ENCODE data around the gene RIN3.

RIN3 gene

DNA sequence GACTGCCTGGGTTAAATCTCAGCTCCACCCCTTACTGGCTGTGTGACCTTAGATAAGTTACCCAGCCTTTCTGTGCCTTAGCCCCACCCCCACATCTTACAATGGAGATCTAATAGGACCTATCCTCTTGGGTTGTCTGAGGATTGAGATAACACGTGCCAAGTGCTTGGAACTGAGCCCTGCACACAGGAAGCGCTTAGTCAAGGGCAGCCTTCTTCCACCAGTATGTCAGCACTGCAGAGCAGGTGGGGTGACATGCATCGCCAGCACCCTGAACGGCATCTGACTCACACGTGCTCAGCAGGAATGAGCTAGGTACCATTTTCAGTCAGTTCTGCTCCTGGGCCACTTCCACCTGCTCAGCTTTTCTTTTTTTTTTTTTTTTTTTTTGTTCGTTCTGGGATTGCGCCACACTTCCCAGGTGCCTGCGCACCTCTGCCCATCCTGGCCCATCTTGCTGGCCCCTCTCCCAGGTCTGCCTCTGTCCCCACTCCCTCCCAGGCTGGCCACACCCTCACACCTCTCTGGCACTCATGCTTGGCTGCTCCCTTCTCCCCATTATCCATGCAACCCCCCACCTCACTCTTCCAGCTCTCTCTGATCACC lies 215.3 kb downstream of the RIN3 start:
- DNase-seq: peak; percentile 74

DNA sequence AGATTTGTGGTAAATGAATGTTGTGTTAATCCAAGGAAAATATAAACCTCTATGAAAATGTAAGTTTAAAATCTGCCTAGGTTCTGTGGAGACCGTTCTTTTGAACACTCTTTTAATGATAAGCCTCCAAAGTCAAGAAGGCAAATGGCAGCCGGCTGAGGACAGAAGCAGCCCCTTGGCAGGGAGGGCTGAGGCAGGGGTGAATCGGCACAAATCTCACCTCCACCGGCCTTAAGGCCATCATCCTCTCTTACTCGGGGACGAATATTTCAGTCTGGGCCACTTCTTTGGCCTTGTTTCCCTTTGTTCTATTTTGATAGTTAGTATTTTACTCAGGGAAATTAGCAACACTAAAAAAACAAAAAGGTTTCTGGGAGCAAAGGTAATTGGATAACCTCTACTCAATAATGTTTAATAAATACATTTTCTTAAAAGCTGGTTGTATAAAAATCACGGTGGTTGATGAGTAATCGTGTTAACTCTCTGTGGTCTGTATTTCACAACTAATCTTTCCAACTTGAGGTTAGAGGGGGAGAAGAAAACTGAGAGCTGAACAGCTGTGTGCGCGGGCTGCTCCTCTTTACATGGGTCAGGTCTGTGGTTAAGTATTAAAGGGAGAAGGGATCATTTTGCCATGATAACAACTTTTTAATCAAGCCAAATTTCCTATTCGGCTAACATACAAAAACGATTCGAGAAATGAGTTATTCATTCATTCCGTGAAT lies 216.2 kb downstream of the RIN3 start:
- peak; percentile 60 for DNase-seq

DNA sequence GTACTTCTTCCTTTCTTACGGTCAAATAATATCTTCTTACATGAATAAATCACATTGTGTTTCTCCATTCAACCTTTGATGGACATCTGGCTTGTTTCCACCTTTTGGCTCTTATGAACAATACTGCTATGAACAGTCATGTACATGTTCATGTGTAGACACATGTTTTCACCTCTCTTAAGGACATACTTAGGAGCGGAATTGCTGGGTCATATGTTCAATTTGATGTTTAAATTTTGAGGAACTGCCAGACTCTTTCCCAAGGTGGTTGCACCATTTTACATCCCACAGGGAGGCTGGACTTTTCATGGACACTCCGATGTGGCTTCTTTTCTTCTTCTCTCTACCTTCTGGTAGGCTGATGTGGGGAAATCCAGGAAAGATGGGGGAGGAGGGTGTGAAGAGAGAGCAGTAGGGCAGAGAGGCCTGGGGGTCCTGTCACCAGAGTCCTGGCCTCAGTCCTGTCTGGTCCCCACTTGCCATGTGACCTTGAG lies 218.1 kb downstream of the RIN3 start:
- no peak for DNase-seq

DNA sequence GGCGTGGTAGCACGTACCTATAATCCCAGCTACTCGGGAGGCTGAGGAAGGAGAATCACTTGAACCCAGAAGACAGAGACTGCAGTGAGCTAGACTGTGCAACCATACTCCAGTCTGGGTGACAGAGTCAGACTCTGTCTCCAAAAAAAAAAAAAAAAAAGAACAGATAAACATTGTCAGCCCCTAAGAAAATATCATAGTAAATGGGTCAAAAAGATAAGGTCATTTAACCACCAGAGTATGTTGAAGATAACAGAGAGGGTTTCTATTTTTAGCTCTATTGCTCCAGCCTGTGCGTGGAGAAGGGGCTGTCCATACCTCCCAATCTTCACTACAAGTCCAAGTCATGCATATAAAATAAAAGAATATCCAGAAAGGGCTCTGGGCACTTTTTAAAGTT lies 219.4 kb downstream of the RIN3 start:
- DNase-seq: no peak

DNA sequence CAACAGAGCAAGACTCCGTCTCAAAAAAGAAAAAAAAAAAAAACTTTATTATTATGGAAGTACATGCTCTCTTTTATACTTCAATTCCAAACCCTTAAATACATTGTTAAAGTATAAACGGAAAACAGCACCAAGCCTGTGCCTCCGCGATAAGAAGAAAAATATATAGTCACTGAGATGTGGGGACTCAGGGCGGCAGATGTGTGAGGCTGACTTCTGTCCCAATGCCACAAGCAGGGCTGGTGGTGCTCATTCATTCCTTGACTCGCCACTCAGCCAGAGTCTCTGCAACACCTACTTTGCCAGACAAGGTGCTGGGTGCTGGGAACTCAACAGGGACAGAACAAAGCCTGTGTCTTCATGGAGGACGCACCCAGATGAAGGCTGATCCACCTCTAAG lies 221.0 kb downstream of the RIN3 start:
- no peak for DNase-seq

DNA sequence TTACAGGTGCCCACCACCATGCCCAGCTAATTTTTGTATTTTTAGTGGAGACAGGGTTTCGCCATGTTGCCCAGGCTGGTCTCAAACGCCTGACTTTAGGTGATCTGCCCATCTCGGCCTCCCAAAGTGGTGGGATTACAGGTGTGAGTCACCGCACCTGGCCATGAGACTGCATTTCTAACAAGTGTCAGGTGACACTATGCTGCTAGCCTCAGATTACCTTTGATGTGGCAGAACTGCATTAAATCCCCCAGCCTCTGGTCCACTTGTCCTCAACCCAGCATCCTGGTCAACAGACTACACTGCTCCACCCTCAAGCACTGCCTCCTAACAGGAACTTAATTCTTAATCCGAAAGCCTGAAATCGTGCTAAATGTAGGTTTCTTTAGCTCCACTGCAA lies 221.8 kb downstream of the RIN3 start:
- DNase-seq: no peak

DNA sequence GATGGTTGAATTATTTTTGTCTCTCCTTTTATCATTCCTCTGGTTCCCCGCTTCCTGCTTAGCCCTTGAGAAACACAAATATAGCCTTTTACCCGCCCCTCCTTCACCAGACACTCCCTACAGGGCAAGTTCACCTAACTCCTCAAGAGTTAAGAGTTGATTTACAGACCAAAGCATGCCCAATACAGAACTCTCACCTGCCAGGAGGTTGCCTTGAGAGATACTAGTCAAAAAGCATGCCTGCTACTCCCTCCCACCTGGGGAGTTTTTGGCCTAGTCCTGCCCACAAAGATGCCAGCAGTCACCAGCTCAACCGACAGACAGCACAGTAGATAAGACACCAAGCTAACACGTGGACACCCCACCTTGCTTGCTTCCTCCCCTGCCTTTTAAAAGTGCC lies 223.6 kb downstream of the RIN3 start:
- no peak for DNase-seq

DNA sequence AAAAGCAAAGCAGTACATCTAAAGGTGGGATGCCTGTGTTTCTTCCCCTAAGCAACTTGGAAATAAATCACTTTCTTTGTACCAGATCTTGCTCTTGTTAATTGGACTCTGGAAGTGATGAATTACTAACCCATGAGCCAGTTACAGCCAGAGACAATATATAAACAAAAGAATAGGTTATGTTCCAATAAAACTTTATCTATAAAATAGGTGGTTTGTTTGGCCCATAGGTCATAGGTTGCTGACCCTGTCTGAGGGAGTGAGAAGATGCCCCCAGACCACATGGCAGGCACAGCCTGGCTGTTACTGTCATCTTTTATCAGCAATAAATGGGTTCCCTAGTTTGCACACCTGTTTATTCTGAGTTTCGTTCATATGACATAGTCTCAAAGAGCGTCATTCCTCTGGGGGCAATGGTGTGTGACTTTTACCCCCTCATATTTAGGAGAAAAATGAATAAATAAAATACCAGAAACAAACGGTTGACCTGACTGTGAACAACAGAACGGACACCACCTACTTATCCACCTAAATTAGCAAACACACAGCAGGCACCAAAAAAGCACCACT lies 224.1 kb downstream of the RIN3 start:
- DNase-seq: no peak
